ACHN (cell line): Measurements from ENCODE around the gene ZMIZ1.
A peak's percentile ranks its signal among the peaks of the same experiment; 100 is the strongest.

Experiments used
- DNase-seq: peaks from one replicate; pipeline ENCODE4 v3.0.0-alpha.2; 2015
- in situ Hi-C: cut with HindIII; loops from 2 replicates; pipeline ENCODE4 v1.10.0; 2017; ENCODE audit warnings: low sequenced_read_pairs, low pct_ligation_motif_present, low pct_unique_long_range_greater_than_20kb

The ZMIZ1 gene

DNA sequence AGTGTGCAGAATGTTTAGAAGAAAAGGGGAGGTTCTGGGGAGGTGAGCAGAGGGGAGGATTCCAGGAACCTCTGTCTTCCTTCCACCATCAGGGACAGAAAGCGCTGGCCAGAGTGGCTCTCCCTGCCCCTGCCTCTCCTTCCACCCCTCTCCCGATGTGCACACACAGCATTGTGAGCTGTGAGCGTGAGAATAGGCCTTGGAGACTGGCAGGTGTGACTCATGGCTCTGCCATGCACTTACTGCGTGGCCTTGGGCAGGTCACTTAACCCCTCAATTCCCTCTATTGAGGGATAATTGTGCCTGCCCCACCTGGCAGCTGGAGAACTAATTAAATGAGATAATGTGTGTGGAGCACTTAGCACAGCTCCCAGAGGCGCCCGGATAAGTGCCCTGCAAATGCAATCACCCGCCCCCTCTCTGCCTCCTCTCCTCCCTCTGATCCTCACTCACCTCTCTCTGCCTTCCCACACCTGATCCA is 115.4 kb downstream of the ZMIZ1 start:
- in situ Hi-C loops = no loop called here
- peak; percentile 90 for DNase-seq

DNA sequence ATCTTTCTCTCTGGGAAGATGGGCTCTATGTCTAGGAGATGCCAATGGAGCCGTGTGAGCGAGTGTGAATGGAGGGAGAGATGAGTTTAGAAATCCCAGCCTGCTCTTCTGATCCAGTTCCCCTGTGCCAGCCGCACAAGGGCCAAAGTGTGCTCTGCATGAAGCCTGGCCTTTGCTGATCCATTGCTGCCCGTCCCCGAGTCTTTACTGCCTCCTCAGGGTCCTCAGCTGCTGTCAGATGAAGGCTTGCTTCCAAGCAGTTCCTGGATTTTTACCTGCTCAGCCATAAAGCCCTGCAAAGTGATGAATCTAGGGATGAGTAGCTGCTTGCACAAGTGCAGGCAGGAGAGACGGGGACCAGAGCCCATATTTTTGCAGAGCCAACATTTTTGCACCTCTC is 115.9 kb downstream of the ZMIZ1 start:
- in situ Hi-C loops = no loop called here
- DNase-seq = no peak

DNA sequence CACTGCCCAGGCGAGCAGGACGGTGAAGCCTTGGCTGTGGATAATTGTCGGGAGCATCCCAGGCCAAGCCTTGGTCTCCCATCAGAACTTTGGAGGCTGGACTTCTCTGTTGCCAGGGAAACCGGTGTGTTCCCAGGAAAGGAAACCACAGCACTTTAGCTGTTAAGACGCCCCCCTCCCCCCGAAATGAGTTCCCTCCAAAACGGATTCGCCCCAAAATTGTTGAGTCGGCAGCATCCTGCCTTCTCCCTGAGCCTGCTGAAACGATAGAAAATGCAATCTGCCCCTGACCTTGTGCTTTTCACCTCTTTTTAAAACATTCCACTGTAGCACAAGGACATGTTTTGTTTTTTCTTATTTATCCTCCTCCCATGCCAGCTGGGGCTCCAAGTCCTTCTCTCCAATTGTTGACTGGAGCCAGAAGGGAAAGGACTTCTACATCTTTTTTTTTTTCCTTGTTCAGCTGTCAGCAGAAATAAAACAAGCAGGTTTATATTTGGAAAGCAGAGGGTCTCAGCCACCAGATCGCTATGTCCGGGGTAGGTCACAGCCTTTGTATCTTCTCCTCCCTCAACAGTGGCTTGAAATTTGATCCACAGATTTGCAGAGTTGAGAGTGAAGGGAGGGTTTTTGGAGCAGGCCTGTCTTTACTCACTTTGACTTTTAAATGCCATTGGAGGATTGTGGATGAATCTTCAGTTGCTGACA is 116.5 kb downstream of the ZMIZ1 start:
- in situ Hi-C loops = no loop called here
- no peak for DNase-seq

DNA sequence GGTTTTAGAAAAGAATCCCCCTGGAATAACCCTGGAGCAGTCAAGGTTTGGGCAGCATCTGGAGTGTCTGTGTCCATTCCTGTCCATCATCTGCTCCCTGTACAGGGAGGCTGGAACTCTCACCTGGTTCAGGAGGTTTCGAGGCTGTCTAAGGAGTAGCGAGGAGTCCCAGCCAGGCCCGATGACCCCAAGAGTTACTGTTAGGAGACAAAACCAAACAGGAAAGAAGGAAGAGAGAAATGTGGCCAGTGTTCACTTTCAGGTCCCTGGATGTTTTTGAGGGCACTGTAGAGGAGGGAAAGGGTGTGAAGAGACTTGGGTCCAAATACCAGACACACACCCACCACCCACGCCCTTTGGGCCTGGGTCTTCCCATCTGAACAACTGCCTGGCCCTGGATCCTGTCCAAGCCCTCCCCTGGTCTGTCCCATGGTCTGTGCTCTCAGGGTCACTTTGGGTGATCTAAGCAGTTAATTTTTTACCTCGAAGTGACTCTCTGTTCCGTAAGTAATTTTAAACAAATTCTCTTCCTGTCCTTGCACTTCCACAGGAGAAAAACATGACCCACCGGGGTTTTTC is 117.1 kb downstream of the ZMIZ1 start:
- in situ Hi-C loops = no loop called here
- DNase-seq = no peak

DNA sequence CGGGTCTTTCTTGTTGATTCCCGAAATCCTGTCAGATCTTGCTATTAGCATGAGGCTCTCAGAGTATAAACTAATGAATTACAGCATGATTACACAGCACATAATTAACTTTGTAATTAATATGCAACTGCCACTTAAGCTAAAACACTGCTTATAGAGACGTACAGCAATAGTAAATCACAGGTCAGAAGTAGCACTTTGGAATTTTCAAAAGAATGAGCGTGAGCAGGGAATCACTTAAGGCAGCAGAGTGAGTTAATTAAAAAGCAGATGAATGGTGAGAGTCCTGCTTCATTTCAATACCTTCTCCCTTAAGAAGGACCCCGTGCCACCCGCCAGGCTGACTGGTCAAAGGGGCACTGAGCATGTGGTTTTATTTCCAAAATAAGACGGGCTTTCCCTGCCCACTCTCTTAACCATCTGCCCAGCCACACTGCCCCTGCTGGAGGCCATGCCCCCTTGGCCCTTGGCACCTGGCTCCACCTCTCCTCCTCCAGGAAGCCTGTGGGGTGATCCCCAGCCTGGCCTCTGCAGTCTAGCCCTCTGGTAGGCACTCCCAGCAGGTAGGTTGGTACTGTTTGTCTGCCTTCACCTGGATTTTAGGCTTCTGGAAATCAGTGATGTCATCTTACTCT is 117.8 kb downstream of the ZMIZ1 start:
- DNase-seq = no peak
- in situ Hi-C loops = no loop called here

DNA sequence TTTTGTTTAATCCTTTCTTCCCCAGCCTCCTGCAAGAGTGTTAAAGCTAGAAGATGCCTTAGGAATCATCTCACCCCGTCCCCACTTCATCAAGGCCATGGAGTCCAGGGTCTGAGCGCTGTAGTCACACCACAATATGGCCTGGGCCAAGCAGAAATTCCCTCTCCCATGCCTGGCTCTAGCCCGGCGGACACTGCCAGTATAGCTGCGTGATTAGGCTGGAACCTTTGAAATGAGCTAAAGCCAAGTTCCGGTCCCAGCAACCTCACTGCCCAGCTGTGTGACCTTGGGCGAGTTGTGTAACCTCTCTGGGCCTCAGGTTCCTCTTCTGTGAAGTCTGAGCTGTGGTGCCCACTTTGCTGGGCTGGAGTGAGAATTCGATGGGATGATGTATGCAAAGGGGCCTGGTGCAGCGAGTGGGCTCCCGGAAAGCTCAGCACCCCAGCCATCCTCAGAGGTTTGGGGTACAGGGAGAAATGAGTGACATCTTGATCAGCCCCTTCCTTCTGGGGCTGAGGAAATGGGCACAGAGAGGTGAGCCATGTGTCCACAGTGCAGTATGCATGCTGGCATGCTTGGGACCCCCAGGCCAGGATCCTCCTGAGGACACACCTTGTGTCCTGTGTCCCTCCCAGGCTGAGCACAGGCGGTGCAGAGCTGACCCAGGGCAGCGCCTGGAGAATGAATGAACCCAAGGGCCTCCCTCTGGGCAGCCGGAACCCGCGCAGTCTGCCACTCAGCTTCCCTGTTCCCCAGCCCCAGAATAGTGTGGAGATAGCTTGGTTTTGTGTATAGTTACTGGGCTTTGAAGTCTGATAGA is 118.6 kb downstream of the ZMIZ1 start:
- DNase-seq = no peak
- in situ Hi-C loops = no loop called here

DNA sequence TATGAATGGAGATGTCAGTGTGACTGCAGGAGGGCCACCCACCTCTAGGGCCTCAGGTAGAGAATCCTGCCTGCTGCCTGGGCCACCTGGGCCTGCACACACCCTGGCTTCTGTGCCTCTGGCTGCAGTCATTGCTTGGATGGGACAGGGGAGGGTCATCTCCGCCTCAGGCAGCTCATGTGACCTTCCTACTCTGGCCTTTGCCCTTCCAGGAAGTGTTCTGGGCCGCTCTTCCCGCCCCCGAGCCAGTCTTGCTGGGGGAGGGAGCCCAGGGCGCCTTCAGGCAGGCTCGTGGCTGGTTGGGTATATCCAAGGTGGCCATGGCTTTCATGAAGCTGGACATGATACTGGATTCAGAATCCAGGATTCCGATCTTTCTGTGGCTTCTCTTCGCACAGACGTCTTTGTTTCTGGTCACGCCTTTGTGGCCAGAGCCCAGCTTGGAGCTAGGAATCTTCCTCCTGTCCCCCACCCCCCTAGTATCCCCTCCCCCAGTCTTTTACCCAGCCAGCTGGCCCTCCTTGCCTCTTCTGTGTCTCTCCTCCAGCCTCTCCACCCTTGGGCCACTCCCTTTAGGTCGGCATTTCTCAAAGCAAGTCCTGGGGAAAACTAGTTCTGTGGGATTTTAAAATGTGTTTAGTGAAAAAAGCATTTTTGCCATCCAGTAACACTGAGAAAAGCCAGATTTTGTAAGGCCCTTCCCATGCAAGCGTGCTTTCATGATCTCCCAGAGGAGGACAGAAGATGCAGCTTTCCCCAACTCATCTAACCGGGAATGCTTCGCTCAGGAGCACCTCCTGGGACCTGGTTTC is 119.6 kb downstream of the ZMIZ1 start:
- in situ Hi-C loops = no loop called here
- no peak for DNase-seq

DNA sequence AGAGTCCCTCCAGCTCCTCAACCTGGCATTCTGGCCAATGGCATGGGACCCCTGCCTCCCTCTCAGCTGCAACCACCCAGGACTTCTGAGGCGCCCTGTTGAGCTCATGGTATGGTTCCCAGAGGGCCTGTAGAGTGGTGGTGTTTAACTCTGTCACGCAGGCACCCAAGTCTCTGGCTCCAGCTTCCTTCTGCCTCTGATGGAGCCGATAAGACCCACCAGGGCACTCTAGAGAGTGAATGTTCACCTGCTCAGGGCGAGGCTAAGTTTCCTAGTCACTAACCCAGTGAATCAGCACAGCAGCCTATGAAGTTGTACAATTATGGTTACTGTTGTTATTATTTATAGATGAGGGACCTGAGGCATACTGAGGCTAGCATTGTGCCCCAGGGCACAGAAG is 120.4 kb downstream of the ZMIZ1 start:
- DNase-seq = no peak
- in situ Hi-C loops = no loop called here

DNA sequence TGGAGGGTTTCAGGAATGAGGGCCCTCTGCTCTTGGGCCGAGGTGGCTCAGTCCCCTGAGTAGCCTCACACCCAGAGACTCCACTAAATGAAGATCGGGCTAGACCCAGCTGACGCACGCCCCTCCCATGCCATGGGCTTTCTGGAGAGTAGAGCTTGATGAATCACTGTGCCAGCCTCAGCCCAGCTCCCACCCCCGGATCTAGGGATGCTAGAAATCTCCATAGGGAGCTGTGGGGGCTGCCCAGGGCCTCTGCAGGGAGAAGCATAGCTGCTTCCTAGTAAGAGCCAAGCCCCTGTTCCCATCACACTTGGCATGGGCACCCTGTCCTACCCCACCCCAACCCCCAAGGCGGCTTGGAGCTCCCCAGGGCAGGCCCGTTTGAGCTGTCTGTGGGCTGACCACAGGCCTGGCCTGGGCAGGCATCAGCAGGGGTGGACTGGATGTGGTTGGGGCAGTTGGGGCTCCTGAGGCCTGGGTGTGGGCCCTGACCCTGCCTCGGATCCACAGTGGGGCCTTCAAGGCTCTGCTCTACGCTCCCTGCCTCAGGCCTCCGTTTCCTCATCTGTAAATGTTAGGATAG is 121.2 kb downstream of the ZMIZ1 start:
- DNase-seq = no peak
- in situ Hi-C loops = no loop called here

DNA sequence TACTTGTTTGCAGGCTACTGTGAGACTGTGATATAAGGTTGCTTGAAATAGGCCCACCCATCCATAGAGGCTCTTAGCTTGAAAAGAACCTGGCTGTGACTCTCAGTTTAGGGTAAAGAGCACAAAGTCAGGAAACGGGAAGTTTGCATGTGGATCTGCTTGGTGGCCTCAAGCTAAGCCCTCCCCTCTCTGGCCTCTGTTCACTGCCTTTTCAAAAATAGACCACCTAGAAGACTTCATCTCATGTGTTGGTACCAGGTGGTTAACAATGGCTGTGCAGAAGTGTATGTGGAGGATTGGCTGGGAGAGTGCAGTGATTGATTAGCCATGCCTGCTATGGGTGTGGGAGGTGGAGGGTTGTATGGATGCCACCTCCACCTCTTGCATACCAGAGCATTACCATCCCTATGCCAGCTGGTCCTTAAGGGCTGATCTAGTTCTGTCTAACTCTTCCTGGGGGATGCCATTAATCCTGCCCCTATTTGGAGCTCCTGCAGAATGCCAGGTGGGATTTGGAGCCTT is 122.0 kb downstream of the ZMIZ1 start:
- in situ Hi-C loops = no loop called here
- DNase-seq = no peak

DNA sequence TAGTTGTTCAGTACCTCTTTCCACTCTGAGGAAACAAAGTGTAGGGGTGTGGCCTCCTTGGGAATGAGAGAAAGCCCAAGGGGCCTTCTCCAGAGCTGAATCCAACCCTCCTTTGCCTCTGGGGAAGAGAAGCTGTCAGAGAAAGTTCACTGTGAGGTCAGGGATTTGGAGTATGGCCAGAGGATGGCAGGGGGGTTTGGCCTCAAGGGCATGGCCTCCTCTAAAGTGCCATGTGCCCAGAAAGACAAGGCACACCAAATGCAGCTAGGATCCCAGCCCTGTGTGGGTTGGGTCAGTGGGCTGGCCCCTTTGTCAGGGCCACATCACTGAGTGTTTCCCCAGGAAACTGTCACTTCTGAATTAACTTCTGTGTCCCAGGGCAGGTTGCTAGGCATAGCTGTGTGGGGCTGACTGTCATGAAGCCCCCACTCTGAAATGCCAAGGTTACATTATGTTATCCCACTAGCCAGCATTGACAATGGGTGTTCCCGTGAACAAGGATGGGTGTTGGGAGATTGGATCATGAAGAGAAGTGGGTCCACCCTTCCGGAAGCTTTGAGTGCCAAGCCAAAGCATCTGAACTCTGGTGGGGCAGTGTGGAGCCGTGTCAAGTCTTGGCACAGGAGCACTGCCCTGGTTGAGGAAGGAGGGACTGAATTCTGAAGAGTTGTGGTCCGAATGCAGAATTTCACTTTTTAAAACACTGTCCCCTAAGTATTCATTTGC is 123.3 kb downstream of the ZMIZ1 start:
- no peak for DNase-seq
- in situ Hi-C loops = no loop called here

DNA sequence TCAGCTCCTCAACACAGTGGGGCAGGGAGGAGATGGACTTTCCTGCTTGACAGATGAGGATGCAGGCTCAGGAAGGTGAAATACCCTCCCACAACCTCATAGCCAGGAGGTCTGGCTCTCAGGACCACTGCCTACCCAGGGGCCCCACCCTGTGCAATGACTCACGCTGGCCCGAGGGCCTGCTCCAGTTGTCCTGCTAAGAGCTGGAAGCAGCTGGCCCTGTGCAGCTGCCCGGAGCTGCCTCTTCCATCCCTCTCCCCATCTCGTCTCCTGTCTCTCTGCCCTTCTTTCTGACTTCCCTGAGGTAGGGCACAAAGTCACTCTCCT is 123.9 kb downstream of the ZMIZ1 start:
- in situ Hi-C loops = no loop called here
- DNase-seq = no peak

DNA sequence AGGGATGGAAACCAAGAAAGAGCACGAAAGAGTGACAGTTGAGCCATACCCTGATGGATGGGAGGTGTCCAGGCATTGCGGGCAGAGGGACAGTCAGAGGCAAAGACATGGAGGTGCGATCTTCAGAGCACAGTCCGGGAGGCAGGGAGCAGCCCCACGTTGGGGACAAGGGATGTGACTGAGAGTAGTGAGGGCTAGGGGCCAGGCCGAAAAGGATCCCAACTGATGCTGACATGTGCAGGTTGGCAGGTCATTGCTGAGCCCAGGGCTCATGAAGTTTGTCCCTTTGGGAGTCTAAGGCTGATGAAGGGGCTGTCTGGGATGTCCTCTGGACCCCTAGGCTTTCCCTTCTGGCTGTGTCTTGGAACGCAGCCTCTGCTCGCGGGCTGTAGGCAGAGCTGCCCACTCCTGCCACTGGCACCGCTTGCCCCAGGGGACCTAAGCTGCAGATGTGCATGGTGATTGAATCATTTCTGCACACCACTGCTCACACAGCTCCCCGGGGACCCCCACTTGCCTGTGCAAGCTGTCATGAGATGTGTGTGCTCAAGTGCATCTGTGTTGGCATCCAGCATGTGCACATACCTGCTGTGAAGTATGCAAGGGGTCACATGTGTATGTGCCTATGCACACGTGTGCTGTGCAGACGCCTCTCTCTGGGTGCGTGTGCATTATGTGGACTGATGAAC is 125.1 kb downstream of the ZMIZ1 start:
- DNase-seq = no peak
- in situ Hi-C loops = no loop called here

DNA sequence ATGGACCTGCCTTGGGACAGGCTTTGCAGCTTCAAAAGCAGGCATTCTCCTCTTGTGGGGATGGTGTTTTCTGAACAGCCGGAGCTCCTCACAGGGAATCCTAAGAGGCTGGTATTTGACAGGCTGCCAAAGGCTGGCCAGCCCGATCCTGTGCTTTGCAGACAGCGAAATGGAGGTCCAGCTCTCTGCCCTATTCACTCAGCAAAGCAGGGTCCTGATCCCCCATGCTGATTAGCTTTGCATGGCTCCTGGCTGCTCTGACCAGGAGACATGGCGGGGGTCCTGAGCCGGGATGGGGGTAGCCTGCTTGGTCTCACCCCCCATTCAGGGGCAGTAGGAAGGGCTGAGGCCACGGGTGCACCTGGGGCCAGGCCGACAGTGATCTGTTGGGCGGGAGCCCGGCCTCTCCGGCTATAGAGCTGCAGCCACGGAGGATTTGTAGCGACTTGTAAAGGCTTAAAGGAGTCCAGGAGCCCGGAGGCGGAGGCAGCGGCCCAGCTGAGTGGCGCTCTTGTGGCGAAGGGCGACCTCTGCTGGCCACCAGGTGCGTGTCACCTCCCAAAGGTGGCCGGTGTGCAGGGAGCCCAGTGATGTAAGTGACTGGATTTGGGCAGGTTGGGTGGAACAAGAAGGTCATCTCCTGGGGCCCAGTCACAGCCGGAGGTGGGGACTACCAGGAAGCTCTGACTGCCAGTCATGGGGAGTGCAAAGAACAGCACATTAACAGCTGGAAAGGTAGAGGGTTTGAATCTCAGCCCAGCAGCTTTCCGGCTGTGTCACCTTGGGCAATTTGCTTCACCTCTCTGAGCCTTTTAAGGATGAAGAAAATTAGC is 126.5 kb downstream of the ZMIZ1 start:
- in situ Hi-C loops = no loop called here

DNA sequence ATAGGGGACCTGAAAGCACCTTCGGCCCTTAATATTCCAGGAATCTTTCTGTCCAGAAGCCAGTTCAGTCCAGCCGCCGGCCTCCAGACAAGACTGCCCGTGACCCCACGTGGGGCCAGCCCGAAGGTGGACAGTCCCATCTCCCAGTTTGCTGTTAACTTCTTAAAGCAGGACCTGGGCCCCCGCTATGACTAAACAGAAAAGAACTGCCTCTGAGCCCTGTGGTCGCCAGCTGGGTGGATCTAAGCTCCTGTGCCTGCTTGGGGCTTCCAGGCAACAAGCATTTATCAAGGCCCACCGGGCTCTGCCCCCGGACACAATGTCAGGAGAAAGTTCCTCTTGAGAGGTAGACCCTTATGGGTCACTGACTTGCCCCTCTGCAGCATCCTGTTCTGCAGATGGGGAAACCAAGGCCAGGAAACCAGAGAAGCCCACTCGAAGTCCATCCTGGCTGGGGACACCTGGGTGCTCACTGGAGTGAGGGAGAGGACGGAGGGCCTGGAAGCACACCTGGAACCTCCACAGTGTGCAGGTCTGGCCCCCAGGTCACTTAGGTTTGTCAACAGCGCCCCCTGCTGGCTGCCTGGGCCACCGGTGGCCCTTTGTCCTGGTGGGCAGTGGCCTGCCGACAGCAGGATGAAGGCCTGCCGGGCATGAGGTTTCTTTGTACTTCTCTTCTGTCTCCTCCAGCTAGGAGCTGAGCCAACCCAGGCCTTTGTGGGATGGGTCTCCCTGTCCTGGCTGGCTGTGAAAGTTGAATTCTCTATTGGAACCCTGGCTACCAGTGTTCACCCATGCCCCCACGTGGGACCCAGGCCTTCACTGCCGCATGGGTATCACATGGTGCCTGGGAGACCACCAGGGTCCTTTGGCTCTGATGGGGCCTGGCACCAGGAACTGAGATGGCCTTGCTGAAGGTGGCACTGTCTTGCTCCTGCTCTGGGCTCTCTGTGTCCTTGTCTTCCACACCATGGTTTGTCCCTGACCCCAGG is 128.0 kb downstream of the ZMIZ1 start:
- DNase-seq = peak; percentile 71
- in situ Hi-C loops = no loop called here

More for the DNA sequence above, 126.5 kb downstream of the ZMIZ1 start:
- peak; percentile 83 for DNase-seq
